K562 (cell line): ENCODE measurements around the gene MEF2C. TPM values are rescaled to one million over a fixed set of nuclear protein-coding genes. Genes with fewer than 3 reads are reported as not detected.

Source experiments
- ARID2 ChIP-seq: fragments of 450-650 bp; IDR thresholded peaks from 2 replicates; pipeline ENCODE4 v1.6.1; 2017; ENCODE audit warnings: antibody characterized with exemption, mild to moderate bottlenecking
- ATF2 ChIP-seq: sonication (generic); formaldehyde crosslinking; IDR thresholded peaks from 2 replicates; pipeline ENCODE4 v1.8.1; 2022; ENCODE audit warnings: missing genetic modification reagents
- BACH1 ChIP-seq: fragments of 200-800 bp; sonication (Bioruptor generic); IDR thresholded peaks from 2 replicates; pipeline ENCODE4 v1.6.1; 2016; ENCODE audit warnings: missing genetic modification characterization, missing compliant biosample characterization
- CTBP1 ChIP-seq: fragments of 450-650 bp; IDR thresholded peaks from 2 replicates; pipeline ENCODE4 v1.6.1; 2016; ENCODE audit warnings: borderline replicate concordance
- DDX20 ChIP-seq: fragments of 450-650 bp; IDR thresholded peaks from 2 replicates; pipeline ENCODE4 v1.6.1; 2016; ENCODE audit warnings: missing genetic modification characterization, low read depth, mild to moderate bottlenecking, missing compliant biosample characterization, moderate library complexity
- EHMT2 ChIP-seq: fragments of 450-650 bp; IDR thresholded peaks from 2 replicates; pipeline ENCODE4 v1.6.1; 2018; ENCODE audit warnings: antibody characterized with exemption
- FOXA1 ChIP-seq: fragments of 450-650 bp; IDR thresholded peaks from 2 replicates; pipeline ENCODE4 v1.6.1; 2016; ENCODE audit warnings: mild to moderate bottlenecking, borderline replicate concordance
- IRF9 ChIP-seq: fragments of 450-650 bp; IDR thresholded peaks from 2 replicates; pipeline ENCODE4 v1.6.1; 2016; ENCODE audit warnings: missing biosample characterization, missing genetic modification characterization
- KHSRP ChIP-seq: fragments of 450-650 bp; IDR thresholded peaks from 2 replicates; pipeline ENCODE4 v1.6.1; 2017
- KLF13 ChIP-seq: fragments of 450-650 bp; IDR thresholded peaks from 2 replicates; pipeline ENCODE4 v1.6.1; 2016; ENCODE audit warnings: missing genetic modification characterization, low read depth, mild to moderate bottlenecking, missing compliant biosample characterization, moderate library complexity, borderline replicate concordance
- PATZ1 ChIP-seq: fragments of 250-450 bp; sonication (Bioruptor Pico); IDR thresholded peaks from 2 replicates; pipeline ENCODE4 v1.5.0; 2020; ENCODE audit warnings: mild to moderate bottlenecking, borderline replicate concordance
- PML ChIP-seq: IDR thresholded peaks from 2 replicates; pipeline ENCODE4 v1.6.1; 2012; ENCODE audit warnings: low read length, inconsistent platforms
- RNF2 ChIP-seq: sonication (generic); IDR thresholded peaks from 2 replicates; pipeline ENCODE4 v1.6.1; 2016
- SAFB2 ChIP-seq: fragments of 200-400 bp; formaldehyde crosslinking; IDR thresholded peaks from 2 replicates; pipeline ENCODE4 v1.6.1; 2018; ENCODE audit warnings: borderline replicate concordance, low read length, low read depth, moderate library complexity; ENCODE audit not compliant: severe bottlenecking
- SMAD2 ChIP-seq: fragments of 150-350 bp; IDR thresholded peaks from 2 replicates; pipeline ENCODE4 v1.6.1; 2014; ENCODE audit warnings: low read depth, mild to moderate bottlenecking, low read length
- STAT6 ChIP-seq: sonication (generic); formaldehyde crosslinking; IDR thresholded peaks from 2 replicates; pipeline ENCODE4 v1.8.1; 2023; ENCODE audit warnings: mild to moderate bottlenecking, missing genetic modification reagents
- TAF15 ChIP-seq: fragments of 200-400 bp; formaldehyde crosslinking; IDR thresholded peaks from 2 replicates; pipeline ENCODE4 v1.6.1; 2017; ENCODE audit warnings: mild to moderate bottlenecking, low read depth, low read length, moderate library complexity
- ZBTB7A ChIP-seq: IDR thresholded peaks from 2 replicates; pipeline ENCODE4 v1.6.1; 2011; ENCODE audit warnings: low read depth, mild to moderate bottlenecking, low read length, moderate library complexity, borderline replicate concordance; ENCODE audit not compliant: control insufficient read depth
- ZFPM2 ChIP-seq: fragments of 250-450 bp; sonication (Bioruptor Pico); IDR thresholded peaks from 2 replicates; pipeline ENCODE4 v1.5.1; 2022; ENCODE audit warnings: mild to moderate bottlenecking
- ZNF280B ChIP-seq: fragments of 250-450 bp; sonication (Bioruptor Pico); IDR thresholded peaks from 2 replicates; pipeline ENCODE4 v1.5.1; 2021; ENCODE audit warnings: mild to moderate bottlenecking
- ZNF551 ChIP-seq: fragments of 250-450 bp; sonication (Bioruptor Pico); IDR thresholded peaks from 2 replicates; pipeline ENCODE4 v1.5.0; 2021; ENCODE audit warnings: mild to moderate bottlenecking, moderate library complexity
- polyA plus RNA-seq, 8 experiments: library from polyadenylated mRNA; depleted of rRNA in 4 of 8; stranded (reverse) in 5 of 8; unstranded in 3 of 8; fragments of >200 nt; fragmentation: Nextera tagmentation in 2 of 8; fragmentation: Illumina TruSeq in 1 of 8; extraction: Ambion mirVana in 2 of 8; extraction: Trizol in 1 of 8; gene quantifications; 2 replicates each; pipeline versions ENCODE4 v1.2.1 to v1.2.3, GENCODE V29; 2011 to 2014; ENCODE audit warnings: inconsistent platforms in 1 of 8, missing spikeins in 1 of 8
- total RNA-seq, 7 experiments: library from RNA; depleted of rRNA in 6 of 7; stranded (reverse); fragments of >200 nt in 6 of 7; fragmentation: Illumina TruSeq in 2 of 7; extraction: Trizol in 2 of 7; gene quantifications; 2 replicates each; pipeline versions ENCODE4 v1.2.1 to v1.2.3, GENCODE V29; 2011 to 2021; ENCODE audit warnings: low replicate concordance in 1 of 7

The MEF2C gene
- total and polyA plus RNA-seq, 9 of the 15 experiments (the other 6 are each of a cell fraction or from before 2014, with no cell fraction given), result 25.1 to 67.8 (median 58.3) TPM

GRCh38 chr5:88836195-88836838, 46.7 kb downstream of the MEF2C start (continued):
- TF ChIP-seq STAT6 (CRISPR knock-in tag) (no peak), BACH1 (tag) (no peak), ARID2 (no peak), CTBP1 (peak; percentile 71; the same call in 1 of the 2 replicates), SMAD2 (no peak), PML (peak; percentile 50; the same call in 1 of the 2 replicates), IRF9 (tag) (no peak), ZBTB7A (no peak), PATZ1 (CRISPR knock-in tag) (no peak), TAF15 (no peak), DDX20 (tag) (no peak), SAFB2 (no peak), RNF2 (no peak; the same call in 1 of the 2 replicates), KLF13 (tag) (no peak), FOXA1 (no peak), ZNF280B (CRISPR knock-in tag) (no peak), ZNF551 (no peak), EHMT2 (peak; percentile 54; the same call in 1 of the 2 replicates), ZFPM2 (CRISPR knock-in tag) (no peak), ATF2 (no peak), KHSRP (no peak)
